ENCODE results near the gene APOL6. TPM values are rescaled to one million over a fixed set of nuclear protein-coding genes. Genes with fewer than 3 reads are reported as not detected.

Gene APOL6
- total and polyA plus RNA-seq, 10 of the 15 experiments (the other 5 are each of a cell fraction or from before 2014, with no cell fraction given): 4.3 to 22.9 (median 9.3) TPM

DNA sequence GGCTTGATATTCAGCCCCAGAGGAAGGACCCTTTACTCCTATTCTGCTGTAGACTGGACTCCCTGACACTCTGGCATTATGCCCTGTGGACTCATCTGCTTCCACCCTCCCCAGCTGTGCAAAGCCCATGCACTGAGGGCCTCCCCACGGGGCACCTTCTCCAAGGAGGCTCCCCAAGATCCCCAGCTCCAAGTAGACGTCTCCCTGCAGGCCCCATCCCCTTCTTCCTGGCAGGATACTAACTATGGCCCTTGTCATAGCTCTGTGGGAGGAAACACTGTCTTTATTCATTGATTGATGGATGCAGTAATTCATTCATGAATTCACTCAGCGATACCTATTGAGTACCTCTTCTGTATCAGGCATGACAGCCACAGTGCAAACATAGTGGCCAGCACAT, 15.3 kb upstream of the APOL6 start:
- no TSS peak for BruUV-seq (replicated peaks)
- no peak for FAIRE-seq
- SMC1A ChIA-PET (ENCODE audit: uncharacterized antibody, unreplicated experiment): interaction anchor here (0.5 kb wide), 1 partner anchor 18 kb away, joined by 3 read pairs; no protein-coding TSS in a partner anchor

More for the DNA sequence above, 15.3 kb upstream of the APOL6 start:
- ChIA-PET CTCF (interaction anchor here (0.7 to 3.7 kb wide), 4 partner anchors 16 to 282 kb away, joined by 3 to 26 read pairs (median 6); partner anchors contain the start of gene APOL6), RAD21 (ENCODE audit: unreplicated experiment) (no interaction called here), POLR2A (no interaction called here)
- 56% methylated on average over 3 of the region's 3 CpGs for WGBS (ENCODE audit: insufficient coverage, insufficient replicate concordance, low lambda C conversion rate, missing lambda C conversion rate)
- Histone ChIP-seq H3K9ac (ENCODE audit: control insufficient read depth, insufficient read depth, low read length) (no peak overlapping the region), H2AFZ (ENCODE audit: control insufficient read depth, low read depth, low read length) (no peak overlapping the region), H4K20me1 (ENCODE audit: control insufficient read depth, insufficient read depth) (no peaks in the 10 kb centered on the region), H3K36me3 (ENCODE audit: control insufficient read depth in 2 of 2, insufficient read depth in 2 of 2, low read length in 1 of 2) (no peaks in the 10 kb centered on the region), H3K4me2 (ENCODE audit: control insufficient read depth, insufficient read depth) (no peak overlapping the region), H3K27me3 (replicated peaks in 1 of 2; ENCODE audit: control insufficient read depth in 2 of 2, insufficient read depth in 2 of 2, low read length in 1 of 2) (no peaks in the 10 kb centered on the region), H3K4me1 (ENCODE audit: control insufficient read depth, insufficient read depth, low read length) (peaks cover 16% of the 10 kb centered on the region), H3K9me3 (replicated peaks; ENCODE audit: control insufficient read depth, insufficient read depth, low read length) (peaks cover 1% of the 10 kb centered on the region; the same call in 1 of the 3 replicates), H3K27ac (ENCODE audit: control insufficient read depth, insufficient read depth) (no peak overlapping the region), H3K79me2 (ENCODE audit: control insufficient read depth, insufficient read depth, low read length) (no peaks in the 10 kb centered on the region), H3K4me3 (no peak overlapping the region)
- in situ Hi-C loops (cut with MboI): no loop called here
- DNase-seq (ENCODE audit: low read depth, low spot score) (no peak), ATAC-seq (no peak)
- intact Hi-C loops (cut with micrococcal nuclease; ENCODE audit: unreplicated experiment): loop anchor here (5.0 kb wide), 1 partner anchor 109 kb away; no protein-coding TSS in a partner anchor
- TF ChIP-seq PML (IDR thresholded peaks at IDR 0.05; ENCODE audit: low read length) (no peak), RBBP5 (conservative IDR thresholded peaks at IDR 0.05) (no peak), RCOR1 (conservative IDR thresholded peaks at IDR 0.05; ENCODE audit: low read depth, low read length) (no peak), ZNF384 (IDR thresholded peaks at IDR 0.05; ENCODE audit: borderline replicate concordance, low read depth, low read length) (no peak), CREM (IDR thresholded peaks at IDR 0.05; ENCODE audit: low read depth) (no peak), KLF5 (IDR thresholded peaks at IDR 0.05; ENCODE audit: partially characterized antibody) (no peak), BMI1 (IDR thresholded peaks at IDR 0.05; ENCODE audit: borderline replicate concordance) (no peak), MTA3 (IDR thresholded peaks at IDR 0.05; ENCODE audit: borderline replicate concordance, low read length) (no peak), E2F4 (IDR thresholded peaks at IDR 0.05; ENCODE audit: low read depth, low read length) (no peak), ZZZ3 (IDR thresholded peaks at IDR 0.05; ENCODE audit: control insufficient read depth, insufficient read length, low read depth) (no peak), ESRRA (IDR thresholded peaks at IDR 0.05; ENCODE audit: low read length) (no peak), EZH2 (IDR thresholded peaks at IDR 0.05; ENCODE audit: borderline replicate concordance, control insufficient read depth, low read depth, low read length) (no peak), CBFB (IDR thresholded peaks at IDR 0.05; ENCODE audit: low read depth) (no peak), DPF2 (IDR thresholded peaks at IDR 0.05) (no peak), TBL1XR1 (IDR thresholded peaks at IDR 0.05; ENCODE audit: low read depth, low read length) (no peak), CEBPB (IDR thresholded peaks at IDR 0.05; ENCODE audit: borderline replicate concordance in 1 of 2, low read depth in 2 of 2, low read length in 2 of 2) (no peak), SMAD5 (IDR thresholded peaks at IDR 0.05; ENCODE audit: low read depth) (no peak)
